Measurements from ENCODE around the gene NEGR1.

DNA sequence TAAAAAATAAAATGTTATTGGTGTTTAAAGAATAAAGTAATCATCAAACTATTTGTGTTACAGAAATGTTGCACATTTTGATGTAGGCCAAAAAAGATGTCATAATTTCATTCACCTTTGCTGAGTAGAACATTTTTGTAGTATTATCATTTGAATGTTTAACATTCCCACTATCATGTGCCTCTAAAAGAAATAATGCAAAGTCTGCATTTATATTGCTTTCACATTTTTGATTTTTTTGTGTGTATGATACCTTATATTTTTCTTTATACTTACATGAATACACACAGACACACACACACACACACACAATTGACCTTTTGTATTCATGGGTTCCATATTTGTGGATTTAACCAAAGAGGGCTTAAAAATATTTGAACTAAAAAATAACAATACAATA lies 657.3 kb downstream of the NEGR1 start:
- TF ChIP-seq POLR2AphosphoS5 (IDR thresholded peaks at IDR 0.05), result no peak
- TF ChIP-seq CTCF (IDR thresholded peaks at IDR 0.05), result no peak
- no peak for TF ChIP-seq POLR2A (IDR thresholded peaks at IDR 0.05)
